Measurements from ENCODE around the gene ZNF724.
A peak's percentile ranks its signal among the peaks of the same experiment; 100 is the strongest.
"Not testable (repeated sequence)": the region's sequence is repeated elsewhere in the genome, so short reads cannot be mapped to it uniquely, and the experiment has no call there.

Gene ZNF724

GRCh38 chr19:23262920-23263319 lies 12.7 kb upstream of the ZNF724 start:
- TF ChIP-seq POLR2A (IDR thresholded peaks at IDR 0.05; ENCODE audit: low read length): no peak
- TF ChIP-seq GATA1 (IDR thresholded peaks at IDR 0.05; ENCODE audit: low read depth, low read length): no peak
- DNase-seq: no peak

- TF ChIP-seq GATA1 (IDR thresholded peaks at IDR 0.05; ENCODE audit: low read depth, low read length) (no peak), POLR2A (IDR thresholded peaks at IDR 0.05; ENCODE audit: low read length) (no peak)
- no peak for DNase-seq
Observed at GRCh38 chr19:23261496-23262020, 11.4 kb upstream of the ZNF724 start.

GRCh38 chr19:23260956-23261355 lies 10.8 kb upstream of the ZNF724 start:
- DNase-seq: no peak
- no peak for TF ChIP-seq POLR2A (IDR thresholded peaks at IDR 0.05; ENCODE audit: low read length)
- no peak for TF ChIP-seq GATA1 (IDR thresholded peaks at IDR 0.05; ENCODE audit: low read depth, low read length)

- TF ChIP-seq POLR2A (IDR thresholded peaks at IDR 0.05; ENCODE audit: low read length) (no peak), GATA1 (IDR thresholded peaks at IDR 0.05; ENCODE audit: low read depth, low read length) (no peak)
- DNase-seq: no peak
Observed at GRCh38 chr19:23259961-23260360, 9.8 kb upstream of the ZNF724 start.

GRCh38 chr19:23255700-23256099 lies 5.5 kb upstream of the ZNF724 start:
- no peak for TF ChIP-seq POLR2A (IDR thresholded peaks at IDR 0.05; ENCODE audit: low read length)
- TF ChIP-seq GATA1 (IDR thresholded peaks at IDR 0.05; ENCODE audit: low read depth, low read length): no peak
- no peak for DNase-seq

GRCh38 chr19:23254141-23254910 lies 4.1 kb upstream of the ZNF724 start:
- TF ChIP-seq GATA1 (IDR thresholded peaks at IDR 0.05; ENCODE audit: low read depth, low read length) (no peak), POLR2A (IDR thresholded peaks at IDR 0.05; ENCODE audit: low read length) (no peak)
- DNase-seq: no peak

- DNase-seq: not testable (repeated sequence)
Observed at GRCh38 chr19:23253256-23253655, 3.1 kb upstream of the ZNF724 start.

GRCh38 chr19:23241419-23241818 lies 8.8 kb downstream of the ZNF724 start:
- peak; percentile 34 to 63 for DNase-seq
- TF ChIP-seq GATA1 (IDR thresholded peaks at IDR 0.05; ENCODE audit: low read depth, low read length) (no peak), POLR2A (IDR thresholded peaks at IDR 0.05; ENCODE audit: low read length) (no peak)

- TF ChIP-seq POLR2A (IDR thresholded peaks at IDR 0.05; ENCODE audit: low read length) (no peak), GATA1 (IDR thresholded peaks at IDR 0.05; ENCODE audit: low read depth, low read length) (no peak)
- DNase-seq: peak; percentile 13 to 25
Observed at GRCh38 chr19:23222998-23223652, 27.1 kb downstream of the ZNF724 start.

GRCh38 chr19:23203841-23204344 lies 46.3 kb downstream of the ZNF724 start:
- DNase-seq: no peak
- TF ChIP-seq POLR2A (IDR thresholded peaks at IDR 0.05; ENCODE audit: low read length) (no peak), GATA1 (IDR thresholded peaks at IDR 0.05; ENCODE audit: low read depth, low read length) (no peak)

- DNase-seq: no peak
- TF ChIP-seq GATA1 (IDR thresholded peaks at IDR 0.05; ENCODE audit: low read depth, low read length): no peak
- TF ChIP-seq POLR2A (IDR thresholded peaks at IDR 0.05; ENCODE audit: low read length): no peak
Observed at GRCh38 chr19:23190341-23190740, 59.9 kb downstream of the ZNF724 start.

GRCh38 chr19:23183251-23183650 lies 66.9 kb downstream of the ZNF724 start:
- no peak for DNase-seq
- no peak for TF ChIP-seq POLR2A (IDR thresholded peaks at IDR 0.05; ENCODE audit: low read length)
- TF ChIP-seq GATA1 (IDR thresholded peaks at IDR 0.05; ENCODE audit: low read depth, low read length): no peak

Data from erythroblast (primary cell).